Endothelial cell of umbilical vein (primary cell): ENCODE data around the gene ARF6.

ENCODE experiments used
- EZH2 ChIP-seq: IDR thresholded peaks from 2 replicates; pipeline ENCODE4 v1.6.1; 2012; ENCODE audit warnings: borderline replicate concordance, low read depth, mild to moderate bottlenecking, moderate library complexity, low read length, inconsistent platforms; ENCODE audit not compliant: severe bottlenecking
- FOS ChIP-seq: IDR thresholded peaks from 2 replicates; pipeline ENCODE4 v1.6.1; 2011; ENCODE audit warnings: mild to moderate bottlenecking, low read length, moderate library complexity, borderline replicate concordance; ENCODE audit not compliant: insufficient read depth
- GATA2 ChIP-seq: IDR thresholded peaks from 2 replicates; pipeline ENCODE4 v1.7.0; 2011; ENCODE audit warnings: low read depth, mild to moderate bottlenecking, moderate library complexity, mixed read lengths, low read length; ENCODE audit not compliant: insufficient read length, insufficient read depth
- POLR2A ChIP-seq: IDR thresholded peaks from 2 replicates; pipeline ENCODE4 v1.6.1; 2012; ENCODE audit warnings: low read depth, mild to moderate bottlenecking, control low read depth, low read length
- POLR2AphosphoS5 ChIP-seq: IDR thresholded peaks from 2 replicates; pipeline ENCODE4 v1.6.1; 2012; ENCODE audit warnings: low read depth, mild to moderate bottlenecking, control low read depth, low read length, moderate library complexity; ENCODE audit not compliant: insufficient read depth
- TF ChIP-seq, protein P1 (sequence below): IDR thresholded peaks from 2 replicates; pipeline ENCODE4 v1.6.1; 2011; ENCODE audit not compliant: insufficient read depth, insufficient read length
- TF ChIP-seq, protein P2 (sequence below), 2 donors: IDR thresholded peaks; 1 replicate in 1 of 2; 2 replicates in 1 of 2; pipeline ENCODE4 v1.5.1; 2011; ENCODE audit warnings: low read length in 2 of 2, mild to moderate bottlenecking in 2 of 2, moderate library complexity in 2 of 2, control low read depth in 1 of 2, inconsistent platforms in 1 of 2, low read depth in 1 of 2; ENCODE audit not compliant: insufficient read depth in 1 of 2; ENCODE audit errors: extremely low read depth in 1 of 2

GRCh38 chr14:49933128-49933527 is 40.2 kb downstream of the ARF6 start:
- TF ChIP-seq GATA2 (no peak), POLR2A (no peak), EZH2 (no peak), POLR2AphosphoS5 (no peak), FOS (no peak)
- TF ChIP-seq, protein P1, sequence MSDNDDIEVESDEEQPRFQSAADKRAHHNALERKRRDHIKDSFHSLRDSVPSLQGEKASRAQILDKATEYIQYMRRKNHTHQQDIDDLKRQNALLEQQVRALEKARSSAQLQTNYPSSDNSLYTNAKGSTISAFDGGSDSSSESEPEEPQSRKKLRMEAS, result no peak
- TF ChIP-seq, protein P2, sequence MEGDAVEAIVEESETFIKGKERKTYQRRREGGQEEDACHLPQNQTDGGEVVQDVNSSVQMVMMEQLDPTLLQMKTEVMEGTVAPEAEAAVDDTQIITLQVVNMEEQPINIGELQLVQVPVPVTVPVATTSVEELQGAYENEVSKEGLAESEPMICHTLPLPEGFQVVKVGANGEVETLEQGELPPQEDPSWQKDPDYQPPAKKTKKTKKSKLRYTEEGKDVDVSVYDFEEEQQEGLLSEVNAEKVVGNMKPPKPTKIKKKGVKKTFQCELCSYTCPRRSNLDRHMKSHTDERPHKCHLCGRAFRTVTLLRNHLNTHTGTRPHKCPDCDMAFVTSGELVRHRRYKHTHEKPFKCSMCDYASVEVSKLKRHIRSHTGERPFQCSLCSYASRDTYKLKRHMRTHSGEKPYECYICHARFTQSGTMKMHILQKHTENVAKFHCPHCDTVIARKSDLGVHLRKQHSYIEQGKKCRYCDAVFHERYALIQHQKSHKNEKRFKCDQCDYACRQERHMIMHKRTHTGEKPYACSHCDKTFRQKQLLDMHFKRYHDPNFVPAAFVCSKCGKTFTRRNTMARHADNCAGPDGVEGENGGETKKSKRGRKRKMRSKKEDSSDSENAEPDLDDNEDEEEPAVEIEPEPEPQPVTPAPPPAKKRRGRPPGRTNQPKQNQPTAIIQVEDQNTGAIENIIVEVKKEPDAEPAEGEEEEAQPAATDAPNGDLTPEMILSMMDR (IDR thresholded peaks at IDR 0.05; ENCODE audit: extremely low read depth in 1 of 2, insufficient read depth in 1 of 2, low read depth in 1 of 2, low read length in 2 of 2), result no peak
